Gastrocnemius medialis (tissue), 4 donors: ENCODE data around the gene MEIS1. TPM values are rescaled to one million over a fixed set of nuclear protein-coding genes. Genes with fewer than 3 reads are reported as not detected.

Experiments used
- ATAC-seq, 2 donors: fragments of 150-250 bp; one replicate each; pipeline ENCODE4 v1.9.1; 2016
- DNase-seq, 2 donors: peaks; one replicate each; pipeline ENCODE4 v3.0.0-alpha.2; 2019
- H3K27ac ChIP-seq, 4 donors: fragments of 200-600 bp; sonication (generic); 1 replicate in 1 of 4; 2 replicates in 3 of 4; pipeline ENCODE4 v1.5.1; 2016 to 2018; ENCODE audit warnings: mild to moderate bottlenecking in 2 of 4, moderate library complexity in 1 of 4
- H3K27me3 ChIP-seq, 3 donors: fragments of 200-600 bp; sonication (generic) in 2 of 3; 1 replicate in 1 of 3; 2 replicates in 2 of 3; pipeline versions ENCODE4 v1.5.1 to v1.6.0; 2016 to 2019; ENCODE audit warnings: mild to moderate bottlenecking in 1 of 3, moderate library complexity in 1 of 3
- H3K36me3 ChIP-seq, 2 donors: fragments of 200-600 bp; sonication (generic) in 1 of 2; one replicate each; pipeline ENCODE4 v1.5.1; 2017 to 2018
- H3K4me1 ChIP-seq, 2 donors: fragments of 200-600 bp; sonication (generic) in 1 of 2; one replicate each; pipeline ENCODE4 v1.5.1; 2016 to 2017; ENCODE audit warnings: mild to moderate bottlenecking in 2 of 2
- H3K4me3 ChIP-seq, 4 donors: fragments of 200-600 bp; sonication (generic) in 3 of 4; 1 replicate in 1 of 4; 2 replicates in 3 of 4; pipeline ENCODE4 v1.5.1; 2016 to 2019; ENCODE audit warnings: mild to moderate bottlenecking in 2 of 4
- H3K9me3 ChIP-seq, 3 donors: fragments of 200-600 bp; sonication (generic) in 2 of 3; 1 replicate in 1 of 3; 2 replicates in 2 of 3; pipeline ENCODE4 v1.5.1; 2016 to 2019
- POLR2A ChIP-seq, 2 donors: fragments of 450-650 bp; IDR thresholded peaks; one replicate each; pipeline ENCODE4 v1.6.1; 2017; ENCODE audit warnings: antibody characterized with exemption in 2 of 2, mild to moderate bottlenecking in 2 of 2, moderate library complexity in 2 of 2
- in situ Hi-C, 4 donors: fragments of 200-750 bp; cut with MboI; loops; one replicate each; pipeline versions ENCODE4 v1.15.0 to v1.8.0; 2017; ENCODE audit warnings: low sequenced_read_pairs in 4 of 4
- intact Hi-C: fragments of 100-400 bp; cut with DNase I; formaldehyde crosslinking; loops from one replicate; pipeline ENCODE4 v1.15.1; 2023; ENCODE audit warnings: low total_unique reads
- total RNA-seq, 4 donors: library from RNA; depleted of rRNA; stranded (reverse); fragments of >200 nt; gene quantifications; one replicate each; pipeline versions ENCODE4 v1.1.0 to v1.2.3, GENCODE V29; 2016
- TF ChIP-seq, protein P1 (sequence below), 5 experiments: fragments of 450-650 bp in 3 of 5; fragments of 200-600 bp in 2 of 5; sonication (generic) in 2 of 5; IDR thresholded peaks in 4 of 5; conservative IDR thresholded peaks in 1 of 5; 1 replicate in 4 of 5; 2 replicates in 1 of 5; pipeline ENCODE4 v1.5.1; 2016 to 2019; ENCODE audit warnings: antibody characterized with exemption in 5 of 5, mild to moderate bottlenecking in 3 of 5, moderate library complexity in 3 of 5

The MEIS1 gene
- total RNA-seq, 4 donors from 2014 or later: 1.3 to 8.2 (median 2.0) TPM

DNA sequence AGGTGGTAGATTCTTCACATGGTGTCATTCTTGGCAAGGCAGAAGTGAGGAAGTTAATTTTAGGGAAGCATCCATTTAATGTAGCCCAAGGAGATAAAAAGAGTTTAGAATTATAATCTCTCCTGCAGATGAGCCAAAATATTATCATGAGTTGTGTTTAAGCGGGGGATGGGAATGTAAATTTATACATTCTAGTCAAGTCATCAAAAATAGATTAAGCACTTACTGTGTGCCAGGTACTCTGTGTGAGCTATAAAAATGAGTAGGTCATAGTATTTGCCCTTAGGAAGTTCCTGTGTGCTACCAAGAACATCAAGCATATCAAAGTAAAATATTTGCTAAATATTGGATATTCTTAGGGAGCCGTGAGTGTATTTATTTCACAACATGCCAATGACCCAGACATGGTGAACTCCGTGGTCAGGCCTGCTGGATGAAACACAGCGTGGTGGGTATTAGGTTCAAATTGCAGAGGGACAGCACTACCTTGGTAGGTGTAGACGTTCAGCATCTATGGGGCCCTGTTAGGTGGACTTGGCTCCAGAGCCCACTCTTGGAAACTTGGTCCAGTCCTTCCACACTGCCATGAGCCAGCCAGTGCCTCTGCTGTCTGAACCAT, 37.4 kb downstream of the MEIS1 start:
- in situ Hi-C loops (no loop called here), intact Hi-C loops (no loop called here)
- TF ChIP-seq, protein P1, sequence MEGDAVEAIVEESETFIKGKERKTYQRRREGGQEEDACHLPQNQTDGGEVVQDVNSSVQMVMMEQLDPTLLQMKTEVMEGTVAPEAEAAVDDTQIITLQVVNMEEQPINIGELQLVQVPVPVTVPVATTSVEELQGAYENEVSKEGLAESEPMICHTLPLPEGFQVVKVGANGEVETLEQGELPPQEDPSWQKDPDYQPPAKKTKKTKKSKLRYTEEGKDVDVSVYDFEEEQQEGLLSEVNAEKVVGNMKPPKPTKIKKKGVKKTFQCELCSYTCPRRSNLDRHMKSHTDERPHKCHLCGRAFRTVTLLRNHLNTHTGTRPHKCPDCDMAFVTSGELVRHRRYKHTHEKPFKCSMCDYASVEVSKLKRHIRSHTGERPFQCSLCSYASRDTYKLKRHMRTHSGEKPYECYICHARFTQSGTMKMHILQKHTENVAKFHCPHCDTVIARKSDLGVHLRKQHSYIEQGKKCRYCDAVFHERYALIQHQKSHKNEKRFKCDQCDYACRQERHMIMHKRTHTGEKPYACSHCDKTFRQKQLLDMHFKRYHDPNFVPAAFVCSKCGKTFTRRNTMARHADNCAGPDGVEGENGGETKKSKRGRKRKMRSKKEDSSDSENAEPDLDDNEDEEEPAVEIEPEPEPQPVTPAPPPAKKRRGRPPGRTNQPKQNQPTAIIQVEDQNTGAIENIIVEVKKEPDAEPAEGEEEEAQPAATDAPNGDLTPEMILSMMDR (IDR thresholded peaks at IDR 0.05 in 4 of 5, conservative IDR thresholded peaks at IDR 0.05 in 1 of 5): no peak
- TF ChIP-seq POLR2A (IDR thresholded peaks at IDR 0.05): no peak
- peaks cover 6 to 7% of the 10 kb centered on the region in 2 donors for H3K4me1 ChIP-seq
- H3K27ac ChIP-seq: no peak overlapping the region
- H3K36me3 ChIP-seq: no peaks in the 10 kb centered on the region
- no peak overlapping the region for H3K4me3 ChIP-seq
- no peaks in the 10 kb centered on the region for H3K9me3 ChIP-seq
- no peaks in the 10 kb centered on the region for H3K27me3 ChIP-seq
- no peak for DNase-seq
- no peak for ATAC-seq

GRCh38 chr2:66477135-66477842, 42.4 kb downstream of the MEIS1 start:
- no peaks in the 10 kb centered on the region for H3K27me3 ChIP-seq
- intact Hi-C loops: no loop called here
- H3K4me1 ChIP-seq: peaks cover 4 to 8% of the 10 kb centered on the region in 2 donors
- H3K9me3 ChIP-seq: no peaks in the 10 kb centered on the region
- no peak overlapping the region for H3K4me3 ChIP-seq
- TF ChIP-seq, protein P1 (IDR thresholded peaks at IDR 0.05 in 4 of 5, conservative IDR thresholded peaks at IDR 0.05 in 1 of 5): no peak
- TF ChIP-seq POLR2A (IDR thresholded peaks at IDR 0.05): no peak
- in situ Hi-C loops: no loop called here
- DNase-seq (no peak), ATAC-seq (no peak)
- H3K27ac ChIP-seq: no peak overlapping the region
- no peaks in the 10 kb centered on the region for H3K36me3 ChIP-seq

DNA sequence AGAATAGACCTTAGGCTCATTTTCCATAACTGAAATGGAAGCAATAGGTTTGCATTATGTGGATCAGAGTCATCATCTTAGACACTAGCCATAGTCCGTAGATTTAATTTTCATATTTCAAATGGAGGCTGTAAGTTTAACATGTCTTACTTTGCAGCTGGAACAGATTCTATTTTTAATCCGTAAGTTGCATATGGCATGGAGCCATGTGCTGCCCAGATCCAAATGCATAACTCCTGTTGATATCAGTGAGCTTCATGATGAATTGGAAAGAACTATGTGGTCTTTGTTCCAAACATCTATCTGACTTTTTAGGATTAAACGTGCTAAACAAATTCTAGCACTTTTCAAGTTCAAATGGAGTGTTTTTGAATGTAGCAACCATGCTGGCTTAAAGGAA, 43.4 kb downstream of the MEIS1 start:
- H3K27ac ChIP-seq: no peak overlapping the region
- H3K27me3 ChIP-seq: no peaks in the 10 kb centered on the region
- H3K4me3 ChIP-seq: no peak overlapping the region
- no peaks in the 10 kb centered on the region for H3K36me3 ChIP-seq
- intact Hi-C loops (no loop called here), in situ Hi-C loops (no loop called here)
- H3K9me3 ChIP-seq: no peaks in the 10 kb centered on the region
- ATAC-seq: no peak
- TF ChIP-seq, protein P1 (IDR thresholded peaks at IDR 0.05 in 4 of 5, conservative IDR thresholded peaks at IDR 0.05 in 1 of 5): no peak
- TF ChIP-seq POLR2A (IDR thresholded peaks at IDR 0.05): no peak
- H3K4me1 ChIP-seq: peaks cover 3 to 5% of the 10 kb centered on the region in 2 donors
- DNase-seq: no peak

- Histone ChIP-seq H3K9me3 (no peaks in the 10 kb centered on the region), H3K27me3 (no peaks in the 10 kb centered on the region), H3K4me3 (no peak overlapping the region), H3K27ac (no peak overlapping the region), H3K36me3 (no peaks in the 10 kb centered on the region), H3K4me1 (peaks cover 3 to 5% of the 10 kb centered on the region in 2 donors)
- in situ Hi-C loops: no loop called here
- ATAC-seq (no peak), DNase-seq (no peak)
- intact Hi-C loops: no loop called here
- no peak for TF ChIP-seq POLR2A (IDR thresholded peaks at IDR 0.05)
- TF ChIP-seq, protein P1 (IDR thresholded peaks at IDR 0.05 in 4 of 5, conservative IDR thresholded peaks at IDR 0.05 in 1 of 5): no peak
Observed at GRCh38 chr2:66478731-66479316, 43.9 kb downstream of the MEIS1 start.
